ENCODE data around the gene LPCAT2. TPM values are rescaled to one million over a fixed set of nuclear protein-coding genes. Genes with fewer than 3 reads are reported as not detected.

Gene LPCAT2
- total and polyA plus RNA-seq, 2 of the 8 experiments (the other 6 are each of a cell fraction or from before 2014, with no cell fraction given), result 2.2 to 10.6 TPM

DNA sequence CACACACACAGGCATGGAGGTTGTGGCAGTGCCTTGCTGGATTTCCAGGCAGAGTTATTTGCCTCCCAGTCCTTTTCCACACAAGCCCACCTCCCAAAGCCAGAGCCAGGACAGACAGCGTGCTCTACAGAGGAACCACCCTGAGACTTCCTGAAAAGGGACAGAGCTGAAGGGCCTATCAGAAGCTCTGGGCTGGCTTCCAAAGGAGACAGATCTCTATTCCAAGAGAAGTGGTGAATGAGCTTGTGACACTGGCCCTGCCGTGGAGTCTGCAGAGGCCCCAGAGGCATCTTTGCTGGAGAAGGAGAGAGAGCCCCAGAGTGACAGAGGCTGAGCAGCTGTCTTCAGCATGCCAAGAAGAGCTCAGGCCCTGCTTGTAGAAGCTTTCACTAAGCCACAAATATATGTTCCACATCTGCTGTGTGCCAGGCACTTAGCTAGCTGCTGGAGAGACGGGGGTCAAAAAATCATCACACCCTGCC, 8.3 kb upstream of the LPCAT2 start:
- Histone ChIP-seq H3K79me1 (ENCODE audit: low read depth, low read length) (no peaks in the 10 kb centered on the region), H4K91ac (replicated peaks; ENCODE audit: insufficient read length, low read length) (no peak overlapping the region), H3K23ac (ENCODE audit: insufficient read length) (no peak overlapping the region), H3K23me2 (ENCODE audit: low read depth, low read length) (no peaks in the 10 kb centered on the region), H4K5ac (ENCODE audit: insufficient read length, low read depth, low read length) (no peak overlapping the region), H4K8ac (ENCODE audit: extremely low read depth, insufficient read depth, low read length) (no peak overlapping the region), H3K14ac (ENCODE audit: insufficient read length) (no peak overlapping the region), H3K4me2 (ENCODE audit: insufficient read depth in 1 of 2, low read depth in 2 of 2, low read length in 2 of 2) (no peak overlapping the region), H2BK120ac (replicated peaks; ENCODE audit: low read depth, low read length) (no peak overlapping the region), H3K18ac (ENCODE audit: extremely low read depth, low read length) (no peak overlapping the region), H2AK5ac (ENCODE audit: low read depth, low read length) (no peak overlapping the region), H3K4ac (replicated peaks; ENCODE audit: insufficient read length, low read depth, low read length) (no peak overlapping the region), H3K9me3 (ENCODE audit: insufficient read depth in 2 of 2, low read depth in 1 of 2, low read length in 1 of 2) (no peaks in the 10 kb centered on the region), H2BK20ac (ENCODE audit: low read length) (no peak overlapping the region), H3K27me3 (replicated peaks in 1 of 4; ENCODE audit: control insufficient read depth in 3 of 4, extremely low read depth in 1 of 4, insufficient read depth in 3 of 4, low read length in 3 of 4) (no peaks in the 10 kb centered on the region), H3K36me3 (ENCODE audit: control insufficient read depth in 2 of 4, insufficient read depth in 4 of 4, low read length in 3 of 4) (no peaks in the 10 kb centered on the region; a peak in 1 of 8 replicates), H3K4me3 (ENCODE audit: extremely low read depth in 1 of 4, insufficient read depth in 2 of 4, low read depth in 3 of 4, low read length in 4 of 4) (no peak overlapping the region), H3K4me1 (replicated peaks in 1 of 4; ENCODE audit: control insufficient read depth in 3 of 4, insufficient read depth in 4 of 4, low read length in 3 of 4) (peaks cover 0 to 5% (median 2%) of the 10 kb centered on the region in 4 experiments; a peak in 1 of 7 replicates), H2BK12ac (ENCODE audit: low read depth, low read length) (no peak overlapping the region), H4K20me1 (replicated peaks in 1 of 2; ENCODE audit: control insufficient read depth in 1 of 2, insufficient read depth in 2 of 2, low read length in 2 of 2) (no peaks in the 10 kb centered on the region), H2BK15ac (ENCODE audit: low read length) (no peak overlapping the region), H3K27ac (ENCODE audit: low read depth, low read length) (no peak overlapping the region), H2BK5ac (ENCODE audit: low read depth, low read length) (no peak overlapping the region), H3K56ac (replicated peaks; ENCODE audit: insufficient read length, low read depth, low read length) (no peak overlapping the region), H2AFZ (ENCODE audit: low read length) (no peak overlapping the region), H3K9ac (replicated peaks in 1 of 4; ENCODE audit: extremely low read depth in 1 of 4, low read depth in 3 of 4, low read length in 3 of 4) (no peak overlapping the region), H3K79me2 (ENCODE audit: control insufficient read depth in 1 of 2, insufficient read depth in 2 of 2, low read length in 2 of 2) (no peaks in the 10 kb centered on the region)
- 72% methylated on average over 3 of the region's 3 CpGs; no CpG with 5 or more reads in 1 of the 2 experiments for WGBS, 2 experiments (ENCODE audit: extremely low coverage in 1 of 2, insufficient coverage in 1 of 2, insufficient read length in 1 of 2, insufficient replicate concordance in 2 of 2, low coverage in 1 of 2, low lambda C conversion rate in 2 of 2, missing lambda C conversion rate in 1 of 2)
- DNase-seq (ENCODE audit: low read depth in 1 of 2, low spot score in 2 of 2) (no peak), FAIRE-seq (no peak)
- POLR2A ChIA-PET (ENCODE audit: partially characterized antibody), result interaction anchor here (1.0 to 1.3 kb wide), 2 partner anchors 10 to 23 kb away, joined by 3 to 5 read pairs; no protein-coding TSS in a partner anchor
- CTCF ChIA-PET (ENCODE audit: partially characterized antibody), result interaction anchor here (0.7 to 7.2 kb wide), 15 partner anchors 10 to 287 kb away, joined by 3 to 47 read pairs (median 11); partner anchors contain the start of gene MMP2
- no peak for TF ChIP-seq FOSL1 (IDR thresholded peaks at IDR 0.05; ENCODE audit: insufficient read depth, low read depth, low read length)
- no peak for TF ChIP-seq SP2 (IDR thresholded peaks at IDR 0.05; ENCODE audit: low read length)
- no peak for TF ChIP-seq KDM5A (IDR thresholded peaks at IDR 0.05; ENCODE audit: low read length)
- no peak for TF ChIP-seq CBX8 (IDR thresholded peaks at IDR 0.05; ENCODE audit: borderline replicate concordance, low read depth, low read length)
- no peak for TF ChIP-seq SAP30 (IDR thresholded peaks at IDR 0.05; ENCODE audit: insufficient read depth, insufficient replicate concordance, low read length)
- no peak for TF ChIP-seq EP300 (IDR thresholded peaks at IDR 0.05; ENCODE audit: borderline replicate concordance in 1 of 2, low read depth in 2 of 2, low read length in 2 of 2)
- TF ChIP-seq CTCF (IDR thresholded peaks at IDR 0.05; ENCODE audit: control extremely low read depth in 1 of 3, insufficient read depth in 1 of 3, low read depth in 1 of 3, low read length in 3 of 3), result no peak
- no peak for TF ChIP-seq CHD2 (IDR thresholded peaks at IDR 0.05; ENCODE audit: low read length)
- no peak for TF ChIP-seq TBP (IDR thresholded peaks at IDR 0.05; ENCODE audit: low read depth, low read length)
- no peak for TF ChIP-seq CEBPB (IDR thresholded peaks at IDR 0.05; ENCODE audit: low read depth, low read length)
- no peak for TF ChIP-seq SP4 (IDR thresholded peaks at IDR 0.05; ENCODE audit: low read length)
